Activated CD4-positive, alpha-beta T cell treated with anti-CD3 and anti-CD28 coated beads for 1 hour (primary cell): ENCODE data around the gene SPATA9.

ENCODE experiments used
- DNase-seq: peaks from one replicate; pipeline ENCODE4 v3.0.0-alpha.2; 2020

The SPATA9 gene

DNA sequence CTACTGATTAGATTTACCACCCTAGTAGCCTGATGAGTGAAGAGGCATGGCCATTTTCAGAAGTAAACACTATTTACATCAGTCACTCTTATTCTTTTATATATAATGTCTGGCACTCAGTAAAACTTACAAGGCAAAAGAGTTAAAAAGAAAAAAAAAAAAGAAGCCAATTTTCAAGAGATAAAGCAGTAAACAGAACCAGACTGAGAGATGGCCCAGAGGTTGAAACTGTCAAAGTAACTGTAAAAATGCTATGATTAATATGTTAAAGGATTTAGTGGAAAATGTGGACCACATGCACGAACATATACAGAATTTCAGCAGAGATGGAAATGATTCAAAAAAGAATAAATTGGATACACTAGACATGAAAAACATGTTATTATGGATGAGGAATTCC lies 69.3 kb downstream of the SPATA9 start:
- DNase-seq = no peak

- DNase-seq = no peak
Observed at GRCh38 chr5:95611396-95611795, 71.4 kb downstream of the SPATA9 start.

GRCh38 chr5:95610546-95610945 lies 72.2 kb downstream of the SPATA9 start:
- DNase-seq = no peak

GRCh38 chr5:95609711-95610110 lies 73.1 kb downstream of the SPATA9 start:
- no peak for DNase-seq
